Pancreas (tissue), 10 donors: ENCODE measurements around the gene TRPM7. TPM values are rescaled to one million over a fixed set of nuclear protein-coding genes. Genes with fewer than 3 reads are reported as not detected.

Experiments
- ATAC-seq, 4 donors: fragments of 200-7000 bp; cut with Tn5 transposase; one replicate each; pipeline versions ENCODE4 v1.8.0 to v1.9.1; 2020; ENCODE audit warnings: mild to moderate bottlenecking in 4 of 4, moderate library complexity in 4 of 4
- DNase-seq, 6 donors: peaks; one replicate each; pipeline ENCODE4 v3.0.0-alpha.2; 2020
- FAIRE-seq: peaks from 2 replicates; lab custom pipeline; 2012; peaks lifted over from hg19 to GRCh38; lab: Jason Lieb, UNC
- H3K27ac ChIP-seq, 4 donors: fragments of 200-600 bp; sonication (generic); 1 replicate in 3 of 4; 2 replicates in 1 of 4; pipeline versions ENCODE4 v1.5.0 to v1.8.0; 2020
- H3K27me3 ChIP-seq, 4 donors: fragments of 200-600 bp; one replicate each; pipeline ENCODE4 v1.8.0; 2021
- H3K36me3 ChIP-seq, 3 donors: fragments of 200-600 bp; sonication (generic) in 1 of 3; one replicate each; pipeline versions ENCODE4 v1.5.0 to v1.8.0; 2020 to 2021
- H3K4me1 ChIP-seq, 3 donors: fragments of 200-600 bp; one replicate each; pipeline ENCODE4 v1.8.0; 2021
- H3K4me3 ChIP-seq, 4 donors: fragments of 200-600 bp; sonication (generic) in 2 of 4; one replicate each; pipeline versions ENCODE4 v1.5.0 to v1.8.0; 2020 to 2021
- H3K9me3 ChIP-seq, 4 donors: fragments of 200-600 bp; one replicate each; pipeline ENCODE4 v1.8.0; 2021
- CTCF ChIP-seq, 4 donors: fragments of 200-600 bp; sonication (generic) in 3 of 4; IDR thresholded peaks; one replicate each; pipeline versions ENCODE4 v1.5.0 to v1.8.0; 2021; ENCODE audit warnings: antibody characterized with exemption in 4 of 4
- WGBS, 2 donors: extraction: QIAGEN DNeasy Blood & Tissue Kit; methylation state at CpG; one replicate each; pipeline ENCODE4 v1.1.7; 2013; 5-methylcytosine and 5-hydroxymethylcytosine counted together
- intact Hi-C, 3 donors: fragments of 100-400 bp; cut with DNase I; formaldehyde crosslinking; loops; one replicate each; pipeline versions ENCODE4 v1.11.1 to v1.14.2; 2022
- polyA plus RNA-seq, 2 donors: library from polyadenylated mRNA; stranded (reverse); fragments of 200-250 nt; gene quantifications; one replicate each; pipeline ENCODE4 v1.2.3, GENCODE V29; 2013
- total RNA-seq, 6 donors: library from RNA; stranded (reverse); fragmentation: NEBNext Ultra II Directional in 4 of 6; extraction: Animal tissue kit (Norgen Biotek cat#: 25700) in 4 of 6; gene quantifications; one replicate each; pipeline versions ENCODE4 v1.2.1 to v1.2.4, GENCODE V29; 2021 to 2023
- donor health status: healthy with polysubstance abuse.
- donor health status: DM: no; HTN: no; CAD: no; lungs with moderate emphysema.
- donor health status: DM: no; HTN: no; CAD: no.
- donor health status: control.
- donor health status: control.
- donor health status: Bipolar disorder and iron deficiency.
- donor health status: DM: yes; HTN: yes; CAD: no.
- donor health status: DM: no; HTN: no; CAD: no.
- donor health status: DM: no; HTN: no; CAD: no.
- donor health status: DM: yes; HTN: yes; CAD: no.

Gene TRPM7
- total RNA-seq (10 to 100 TPM; 10.8 to 20.7 (median 14.4) TPM), polyA plus RNA-seq (1 to 10 TPM; 4.6 to 8.6 TPM)

- no peak for FAIRE-seq
- Histone ChIP-seq H3K9me3 (no peaks in the 10 kb centered on the region), H3K36me3 (no peaks in the 10 kb centered on the region), H3K4me3 (peak within 1 kb of the TSS; percentile 74 to 97 (median 79)), H3K27me3 (no peaks in the 10 kb centered on the region), H3K27ac (peak within 1 kb of the TSS; percentile 90 to 96 (median 94)), H3K4me1 (peaks cover 0 to 10% (median 3%) of the 10 kb centered on the region in 3 donors)
- ATAC-seq = peak; percentile 92 to 98 (median 98)
- intact Hi-C loops = loop anchor here in 1 of 3 donors (10.0 kb wide), 1 partner anchor 188 kb away; no protein-coding TSS in a partner anchor
- peak; percentile 83 to 95 (median 86) for DNase-seq
- no peak for TF ChIP-seq CTCF (IDR thresholded peaks at IDR 0.05)
- WGBS, 2 donors = 0 to 1% methylated on average over 65 to 80 of the region's 80 CpGs
Measured at GRCh38 chr15:50686469-50687301, at the start of gene TRPM7. TSS of gene TRPM7 (minus strand) at chr15:50686797. CDS start at chr15:50686533, 264 bp downstream.

GRCh38 chr15:50735156-50735555 is 48.6 kb upstream of the TRPM7 start:
- Histone ChIP-seq H3K27ac (no peak overlapping the region), H3K4me1 (no peaks in the 10 kb centered on the region), H3K9me3 (no peaks in the 10 kb centered on the region), H3K4me3 (no peak overlapping the region), H3K36me3 (peaks cover 0 to 59% (median 7%) of the 10 kb centered on the region in 3 donors), H3K27me3 (no peaks in the 10 kb centered on the region)
- no peak for TF ChIP-seq CTCF (IDR thresholded peaks at IDR 0.05)
- ATAC-seq (no peak), FAIRE-seq (no peak), DNase-seq (no peak)
- intact Hi-C loops = no loop called here
- WGBS, 2 donors = 65 to 75% methylated on average over 4 of the region's 4 CpGs

GRCh38 chr15:50726315-50726714 is 39.7 kb upstream of the TRPM7 start:
- H3K36me3 ChIP-seq = peaks cover 0 to 18% (median 3%) of the 10 kb centered on the region in 3 donors
- FAIRE-seq (no peak), ATAC-seq (no peak), DNase-seq (no peak)
- no peaks in the 10 kb centered on the region for H3K4me1 ChIP-seq
- WGBS, 2 donors = 97 to 100% methylated on average over 1 of the region's 1 CpG
- no peaks in the 10 kb centered on the region for H3K9me3 ChIP-seq
- H3K27ac ChIP-seq = no peak overlapping the region
- no peaks in the 10 kb centered on the region for H3K27me3 ChIP-seq
- H3K4me3 ChIP-seq = no peak overlapping the region
- intact Hi-C loops = no loop called here
- TF ChIP-seq CTCF (IDR thresholded peaks at IDR 0.05) = no peak

GRCh38 chr15:50718700-50719125 is 32.1 kb upstream of the TRPM7 start:
- Histone ChIP-seq H3K9me3 (no peaks in the 10 kb centered on the region), H3K36me3 (peaks cover 0 to 29% (median 5%) of the 10 kb centered on the region in 3 donors), H3K27me3 (no peaks in the 10 kb centered on the region), H3K4me1 (no peaks in the 10 kb centered on the region), H3K4me3 (no peak overlapping the region), H3K27ac (no peak overlapping the region)
- FAIRE-seq = no peak
- ATAC-seq = no peak
- no peak for DNase-seq
- TF ChIP-seq CTCF (IDR thresholded peaks at IDR 0.05) = no peak
- intact Hi-C loops = no loop called here
- WGBS, 2 donors = 32% methylated on average over 1 of the region's 1 CpG

GRCh38 chr15:50712018-50712417 is 25.4 kb upstream of the TRPM7 start:
- no peak for TF ChIP-seq CTCF (IDR thresholded peaks at IDR 0.05)
- H3K27me3 ChIP-seq = no peaks in the 10 kb centered on the region
- H3K4me3 ChIP-seq = no peak overlapping the region
- 84 to 87% methylated on average over 3 of the region's 3 CpGs for whole genome bisulfite sequencing, 2 donors
- ATAC-seq = no peak
- H3K27ac ChIP-seq = no peak overlapping the region
- DNase-seq = no peak
- H3K36me3 ChIP-seq = no peaks in the 10 kb centered on the region
- no peaks in the 10 kb centered on the region for H3K9me3 ChIP-seq
- intact Hi-C loops = no loop called here
- H3K4me1 ChIP-seq = no peaks in the 10 kb centered on the region
- no peak for FAIRE-seq
